Midbrain (tissue), 1 donor: ENCODE measurements around the gene DYNC2I2.
"Not testable (repeated sequence)": the region's sequence is repeated elsewhere in the genome, so short reads cannot be mapped to it uniquely, and the experiment has no call there.

Experiments
- DNase-seq: peaks from one replicate; lab custom pipeline; 2025; lab: John Stamatoyannopoulos, UW

The DYNC2I2 gene

GRCh38 chr9:128685636-128686489, 29.2 kb upstream of the DYNC2I2 start:
- no peak for DNase-seq

DNA sequence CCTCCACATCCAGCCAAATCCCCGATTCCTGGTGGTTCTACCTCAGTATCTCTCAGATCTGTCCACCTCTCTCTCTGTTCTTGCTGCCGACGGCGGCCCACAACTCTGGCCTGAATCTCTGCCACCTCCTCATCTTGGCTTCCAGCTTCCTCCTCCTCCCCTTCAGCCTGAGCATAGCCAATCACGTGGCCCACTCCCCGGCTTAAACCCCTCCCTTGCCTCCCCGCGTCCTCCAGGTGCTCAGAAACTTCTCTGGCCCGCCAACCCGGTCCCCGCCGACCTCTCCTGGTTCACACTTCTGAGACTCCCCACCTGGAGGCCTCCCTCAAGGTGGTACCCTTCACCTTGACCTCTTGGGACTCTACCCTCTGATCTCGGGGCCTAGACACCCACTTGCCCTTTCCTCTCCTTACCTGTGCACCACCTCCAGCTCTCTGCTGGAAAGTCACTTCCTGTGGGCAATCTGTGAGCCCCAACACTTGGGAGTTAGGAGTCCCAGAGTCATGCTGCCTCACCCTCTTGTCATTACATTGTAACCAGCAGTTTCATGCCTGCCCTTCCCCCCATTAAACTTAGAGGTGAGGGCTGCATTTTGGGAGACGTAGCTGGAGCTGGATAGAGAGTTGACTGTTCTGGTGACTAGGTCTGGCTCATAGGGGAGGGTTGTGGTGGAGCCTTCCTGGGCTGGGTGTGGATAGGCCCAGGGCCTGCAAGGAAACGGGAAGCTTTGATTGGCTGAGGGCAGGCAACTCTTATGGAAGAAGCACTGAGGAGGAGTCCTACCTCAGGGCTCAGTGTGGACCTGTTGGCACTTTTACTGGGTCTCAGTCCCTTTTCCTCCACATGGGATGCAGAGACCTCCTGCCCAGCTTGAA, 27.9 kb upstream of the DYNC2I2 start:
- peak; percentile 29 for DNase-seq

DNA sequence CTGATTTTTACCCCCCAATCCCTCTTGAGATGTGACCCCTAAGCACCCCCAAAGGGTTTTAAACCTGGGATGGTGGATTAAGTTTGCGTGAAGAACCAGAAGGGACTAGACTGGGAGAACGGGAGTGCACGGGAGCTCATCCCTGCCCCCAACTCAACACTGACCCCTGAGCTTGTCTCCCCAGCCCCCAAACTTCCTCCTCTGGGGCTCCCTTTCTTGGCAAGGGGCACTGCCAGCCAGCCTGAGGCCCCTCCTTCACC, 27.3 kb upstream of the DYNC2I2 start:
- no peak for DNase-seq

DNA sequence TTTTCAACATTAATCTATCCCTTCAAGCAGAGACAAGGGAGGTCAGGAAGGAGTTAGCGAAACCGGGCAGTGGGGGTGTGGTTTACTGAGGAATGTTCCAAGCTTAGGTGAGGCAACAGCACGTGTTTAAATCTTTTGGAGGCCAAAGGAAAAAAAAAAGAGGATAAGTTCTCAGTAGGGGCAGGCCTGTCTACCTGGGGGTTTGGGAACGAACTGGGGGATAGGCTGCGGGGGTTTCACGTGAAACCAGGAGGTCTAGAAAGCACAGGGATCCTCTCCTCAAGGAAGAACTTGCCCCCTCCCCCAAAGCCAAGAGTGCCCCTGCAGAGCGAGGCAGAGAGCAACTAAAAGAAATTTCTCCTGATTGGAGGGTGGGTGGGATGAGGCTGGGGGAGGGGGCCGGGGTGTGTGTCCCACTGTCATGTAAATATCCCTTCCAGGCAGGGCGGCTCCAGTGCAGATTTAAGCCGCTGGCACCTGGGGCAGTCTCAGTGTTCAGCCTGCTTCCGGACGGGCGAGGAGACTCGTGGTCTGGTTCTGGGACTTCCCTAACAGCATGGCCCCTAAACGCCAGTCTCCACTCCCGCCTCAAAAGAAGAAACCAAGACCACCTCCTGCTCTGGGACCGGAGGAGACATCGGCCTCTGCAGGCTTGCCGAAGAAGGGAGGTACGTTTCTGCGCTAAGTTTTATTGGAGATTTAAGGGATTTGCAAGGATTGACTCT, 26.9 kb upstream of the DYNC2I2 start:
- DNase-seq = no peak

DNA sequence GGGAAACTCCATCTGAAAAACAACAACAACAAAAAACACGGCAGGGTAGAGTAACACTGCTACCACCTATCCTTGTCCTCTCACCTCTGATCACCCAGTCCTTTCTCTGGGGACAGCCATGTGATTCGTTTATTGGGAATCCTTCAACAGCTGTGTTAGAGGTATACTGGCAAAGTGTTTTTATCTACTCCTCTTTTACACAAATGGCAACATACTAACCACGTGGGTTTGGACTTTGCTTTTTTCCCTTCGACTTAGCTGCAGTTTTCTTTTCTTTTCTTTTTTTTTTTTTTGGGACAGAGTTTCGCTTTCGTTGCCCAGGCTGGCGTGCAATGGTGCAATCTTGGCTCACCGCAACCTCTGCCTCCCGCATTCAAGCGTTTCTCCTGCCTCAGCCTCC, 21.1 kb upstream of the DYNC2I2 start:
- DNase-seq = no peak

DNA sequence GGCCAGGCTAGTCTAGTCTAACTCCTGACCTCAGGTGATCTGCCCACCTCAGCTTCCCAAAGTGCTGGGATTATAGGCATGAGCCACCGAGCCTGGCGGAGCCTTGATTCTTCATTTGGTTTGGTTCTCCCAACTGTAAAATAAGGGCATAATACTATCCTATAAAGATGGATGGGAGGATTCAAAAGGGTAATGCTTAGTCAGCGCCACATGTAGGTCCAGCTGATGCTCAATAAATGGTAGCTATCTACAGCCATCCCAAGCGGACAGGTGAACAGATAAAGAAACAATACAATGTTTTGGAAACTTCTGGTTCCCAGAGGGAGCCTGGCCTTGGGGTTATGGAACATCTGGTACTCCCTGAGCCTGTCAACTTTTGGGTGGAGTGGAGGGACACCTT, 18.7 kb upstream of the DYNC2I2 start:
- DNase-seq = no peak

DNA sequence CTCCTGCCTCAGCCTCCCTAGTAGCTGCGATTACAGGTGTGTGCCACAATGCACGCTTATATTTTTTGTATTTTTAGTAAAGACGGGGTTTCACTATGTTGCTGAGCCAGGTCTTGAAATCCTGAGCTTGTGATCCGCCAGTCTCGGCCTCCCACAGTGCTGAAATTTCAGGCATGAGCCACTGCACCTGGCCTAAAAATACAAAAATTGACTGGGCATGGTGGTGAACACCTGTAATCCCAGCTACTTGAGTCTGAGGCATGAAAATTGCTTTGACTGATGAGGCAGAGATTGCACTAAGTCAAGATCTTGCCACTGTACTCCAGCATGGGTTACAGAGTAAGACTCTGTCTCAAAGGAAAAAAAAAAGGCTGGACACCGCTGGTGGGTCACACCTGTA, 13.1 kb upstream of the DYNC2I2 start:
- DNase-seq = no peak

DNA sequence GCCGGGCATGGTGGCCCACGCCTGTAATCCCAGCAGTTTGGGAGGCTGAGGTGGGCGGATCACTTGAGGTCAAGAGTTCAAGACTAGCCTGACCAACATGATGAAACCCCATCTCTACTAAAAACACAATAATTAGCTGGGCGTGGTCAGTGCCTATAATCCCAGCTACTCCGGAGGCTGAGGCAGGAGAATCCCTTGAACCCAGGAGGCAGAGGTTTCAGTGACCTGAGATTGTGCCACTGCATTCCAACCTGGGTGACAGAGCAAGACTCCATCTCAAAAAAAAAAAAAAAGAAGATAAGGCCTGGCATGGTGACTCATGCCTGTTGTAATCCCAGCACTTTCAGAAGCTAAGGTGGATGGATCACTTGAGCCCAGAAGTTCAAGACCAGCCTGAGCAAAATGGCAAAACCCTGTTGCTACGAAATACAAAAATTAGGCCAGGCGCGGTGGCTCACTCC, 9.9 kb upstream of the DYNC2I2 start:
- not testable (repeated sequence) for DNase-seq

- no peak for DNase-seq
Measured at GRCh38 chr9:128657796-128658195, 1.1 kb upstream of the DYNC2I2 start.

DNA sequence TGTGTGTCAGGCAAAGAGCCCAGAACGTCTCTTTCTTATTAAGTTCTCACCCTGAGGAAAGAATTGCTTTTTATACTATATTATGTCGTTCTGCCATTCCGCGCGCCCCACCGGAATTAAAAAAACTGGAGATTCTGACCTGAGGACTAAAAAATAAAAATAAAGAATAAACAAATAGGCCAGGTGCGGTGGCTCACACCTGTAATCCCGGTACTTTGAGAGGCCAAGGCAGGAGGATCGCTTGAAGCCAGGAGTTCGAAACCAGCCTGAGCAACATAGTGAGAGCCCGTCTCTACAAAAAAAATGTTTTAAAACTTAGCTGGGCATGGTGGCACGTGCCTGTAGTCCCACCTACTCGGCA, 677 bp upstream of the DYNC2I2 start:
- DNase-seq = no peak

- DNase-seq = no peak
Measured at GRCh38 chr9:128654481-128654880, 2.2 kb downstream of the DYNC2I2 start.

DNA sequence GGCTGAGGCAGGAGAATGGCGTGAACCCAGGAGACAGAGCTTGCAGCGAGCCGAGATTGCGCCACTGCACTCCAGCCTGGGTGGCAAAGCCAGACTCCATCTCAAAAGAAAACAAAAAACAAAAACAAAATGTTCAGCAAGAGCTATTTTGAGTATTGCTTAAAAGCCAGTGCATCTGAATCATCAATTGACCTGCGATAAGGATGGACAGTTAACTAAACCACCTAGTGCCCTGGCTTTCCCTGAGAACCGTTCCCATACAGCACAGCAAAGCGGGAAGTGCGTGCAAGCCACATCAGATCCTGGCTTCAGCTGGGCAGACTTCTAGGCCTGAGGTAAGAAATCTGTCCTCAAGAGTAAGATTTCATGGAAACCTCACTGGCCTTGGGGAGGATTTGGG, 2.7 kb downstream of the DYNC2I2 start:
- no peak for DNase-seq

DNA sequence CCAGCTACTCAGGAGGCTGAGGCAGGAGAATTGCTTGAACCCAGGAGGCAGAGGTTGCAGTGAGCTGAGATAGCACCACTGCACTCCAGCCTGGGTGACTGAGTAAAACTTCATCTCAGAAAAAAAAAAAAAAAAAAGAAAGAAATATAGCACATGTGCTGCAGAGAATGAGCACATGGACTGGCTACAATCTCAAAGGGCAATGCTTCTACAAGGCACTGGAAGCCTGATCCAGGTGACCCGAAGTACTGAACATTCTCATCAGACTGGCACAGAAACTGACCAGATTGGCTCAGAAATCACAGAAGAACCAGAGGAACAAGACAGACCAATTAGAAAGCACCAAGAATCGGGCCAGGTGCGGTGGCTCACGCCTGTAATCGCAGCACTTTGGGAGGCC, 4.8 kb downstream of the DYNC2I2 start:
- DNase-seq = no peak

GRCh38 chr9:128648206-128648605, 8.4 kb downstream of the DYNC2I2 start:
- DNase-seq = not testable (repeated sequence)

GRCh38 chr9:128643519-128644300, 12.9 kb downstream of the DYNC2I2 start:
- DNase-seq = no peak

DNA sequence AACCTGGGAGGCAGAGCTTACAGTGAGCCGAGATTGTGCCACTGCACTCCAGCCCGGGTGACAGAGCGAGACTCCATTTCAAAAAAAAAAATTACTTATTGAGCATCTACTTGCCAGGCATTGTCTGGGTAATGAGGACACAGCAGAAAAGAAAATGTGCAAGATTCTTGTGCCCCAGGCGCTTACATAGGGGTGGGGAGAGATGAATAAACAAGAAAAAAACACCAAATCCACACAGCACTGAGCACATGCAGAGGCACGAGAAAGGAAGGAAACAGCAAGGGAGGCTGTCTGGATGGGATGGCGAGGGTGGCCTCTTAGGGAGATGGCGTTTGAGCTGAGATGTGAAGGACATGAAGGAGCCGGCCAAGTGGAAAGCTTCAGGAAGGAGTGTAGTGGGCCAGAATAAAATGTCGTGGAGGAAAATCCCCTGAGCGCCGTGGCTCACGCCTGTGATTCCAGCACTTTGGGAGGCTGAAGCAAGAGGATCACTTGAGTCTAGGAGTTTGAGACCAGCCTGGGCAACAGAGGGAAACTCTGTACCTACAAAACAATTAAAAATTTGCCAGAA, 13.9 kb downstream of the DYNC2I2 start:
- no peak for DNase-seq

DNA sequence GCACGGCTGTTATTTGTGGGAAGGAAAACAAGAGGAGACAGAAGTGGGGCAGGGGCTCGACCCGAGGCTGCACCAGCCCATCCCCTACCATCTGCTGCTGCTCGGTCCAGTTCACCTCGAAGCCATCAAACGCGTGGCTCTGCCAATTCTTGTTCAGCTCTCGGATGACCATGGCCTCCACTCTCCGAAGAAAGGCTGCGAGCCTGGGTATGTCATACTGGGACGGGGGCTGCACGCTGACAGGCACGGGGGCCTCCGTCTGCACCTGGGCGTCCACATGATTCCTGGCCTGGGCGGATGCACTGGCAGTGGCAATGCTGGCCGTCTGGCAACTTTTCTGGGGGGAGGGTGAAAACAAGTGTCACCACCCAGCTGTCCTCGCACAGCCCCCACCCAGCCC, 16.0 kb downstream of the DYNC2I2 start:
- DNase-seq = no peak

DNA sequence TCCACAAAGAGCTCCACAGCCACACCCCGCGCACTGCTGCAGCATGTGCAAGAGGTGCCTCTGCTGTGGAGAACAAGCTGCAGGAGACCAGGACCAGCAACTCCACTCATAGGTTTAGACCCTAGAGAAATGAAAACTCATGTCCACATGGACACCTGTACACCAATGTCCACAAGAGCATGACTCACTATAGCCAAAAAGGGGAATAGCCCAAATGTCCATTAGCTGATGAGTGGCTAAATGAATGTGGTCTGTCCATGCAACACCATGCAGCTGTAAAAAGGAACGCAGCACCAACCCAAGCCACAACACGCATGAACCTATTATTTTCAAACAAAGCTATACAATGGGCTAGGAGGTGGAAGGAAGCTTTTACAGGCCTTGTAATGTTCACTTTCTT, 18.1 kb downstream of the DYNC2I2 start:
- no peak for DNase-seq

- no peak for DNase-seq
Measured at GRCh38 chr9:128637656-128638055, 19.0 kb downstream of the DYNC2I2 start.

DNA sequence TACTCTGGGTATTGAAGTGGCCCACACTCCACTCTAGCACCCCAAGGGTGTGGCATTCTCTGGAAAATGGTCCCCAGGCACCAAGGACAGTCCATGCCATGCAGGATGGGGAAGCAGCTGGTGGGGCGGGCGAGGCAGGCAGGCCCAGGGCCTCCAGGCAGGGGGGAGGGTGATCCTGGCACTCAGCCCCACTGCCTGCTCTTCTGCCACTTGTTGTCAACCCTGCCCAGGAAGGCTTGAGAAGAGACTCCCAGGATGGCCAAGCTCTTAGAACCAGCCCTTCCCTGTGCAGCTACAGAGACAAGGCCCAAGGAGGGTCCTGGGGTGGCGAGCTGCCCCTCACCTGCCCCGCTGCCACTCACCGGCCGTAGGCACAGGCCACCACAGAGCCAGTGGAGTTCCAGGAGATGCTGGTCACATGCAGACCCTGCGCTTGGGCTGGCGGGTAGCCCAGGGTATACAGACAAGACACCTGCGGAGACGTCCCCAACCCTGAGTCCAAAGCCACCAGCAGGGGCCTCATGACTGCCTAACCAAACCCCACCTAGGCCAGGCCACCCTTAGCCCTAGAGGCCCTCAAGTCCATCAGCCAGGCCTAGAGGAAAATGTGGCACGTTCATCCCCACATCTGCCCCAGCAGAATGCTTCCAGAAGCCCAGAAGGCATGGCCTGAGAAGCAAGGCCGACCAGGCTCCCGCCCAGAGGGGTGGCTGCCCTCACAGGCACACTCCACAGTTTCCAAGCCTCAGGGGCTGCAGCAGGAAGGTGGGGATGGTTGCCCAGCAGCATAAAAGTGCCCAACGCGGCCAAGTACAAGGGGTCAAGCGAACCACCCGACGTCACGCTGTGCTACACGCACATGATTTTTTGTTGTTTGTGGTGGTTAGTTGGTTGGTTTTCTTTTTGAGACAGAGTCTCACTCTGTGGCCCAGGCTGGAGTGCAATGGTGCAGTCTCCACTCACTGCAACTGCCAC, 19.8 kb downstream of the DYNC2I2 start:
- DNase-seq = no peak
